ENCODE measurements around the gene ASB10.

GRCh38 chr7:151226560-151226874, 39.5 kb upstream of the ASB10 start:
- TF ChIP-seq CTCF (IDR thresholded peaks at IDR 0.05; ENCODE audit: low read depth, low read length) (no peak), EZH2phosphoT487 (IDR thresholded peaks at IDR 0.05; ENCODE audit: low read depth) (no peak)

Data from OCI-LY3 (cell line).